B cell (primary cell): ENCODE results near the gene STXBP4. TPM values are rescaled to one million over a fixed set of nuclear protein-coding genes. Genes with fewer than 3 reads are reported as not detected.

Source experiments
- ATAC-seq: fragments of 200-7000 bp; cut with Tn5 transposase; one replicate; pipeline ENCODE4 v1.10.0; 2021; ENCODE audit warnings: low read depth, mild to moderate bottlenecking, moderate number of reproducible peaks, moderate library complexity
- CTCF ChIA-PET: fragments of 350-600 bp; sonication (Branson Sonifier 250); formaldehyde crosslinking; loops from one replicate; lab custom pipeline; 2021; ENCODE audit warnings: antibody characterized with exemption, inconsistent platforms; lab: Charles Lee
- POLR2A ChIA-PET: fragments of 350-600 bp; sonication (Branson Sonifier 250); formaldehyde crosslinking; loops from one replicate; lab custom pipeline; 2021; ENCODE audit warnings: antibody characterized with exemption; lab: Charles Lee
- DNase-seq: peaks from one replicate; pipeline ENCODE4 v3.0.0; 2013
- H2AFZ ChIP-seq: 2 replicates; pipeline ENCODE4 v1.6.1; 2012; ENCODE audit warnings: mild to moderate bottlenecking, low read depth, low read length; ENCODE audit not compliant: insufficient read depth, poor library complexity, severe bottlenecking
- H3K27ac ChIP-seq, 2 donors: 1 replicate in 1 of 2; 2 replicates in 1 of 2; pipeline ENCODE4 v1.5.1; 2012 to 2013; ENCODE audit warnings: low read length in 2 of 2, mild to moderate bottlenecking in 2 of 2, moderate library complexity in 1 of 2
- H3K27me3 ChIP-seq, 4 experiments: fragments of 200-600 bp in 1 of 4; sonication (generic) in 1 of 4; replicated peaks in 1 of 4; 1 replicate in 2 of 4; 2 replicates in 2 of 4; pipeline versions ENCODE4 v1.6.1 to v1.7.0; 2013 to 2016; ENCODE audit warnings: low read length in 3 of 4, mild to moderate bottlenecking in 2 of 4, mixed read lengths in 1 of 4, moderate library complexity in 1 of 4; ENCODE audit not compliant: insufficient read depth in 4 of 4, control insufficient read depth in 3 of 4; ENCODE audit errors: control extremely low read depth in 1 of 4
- H3K36me3 ChIP-seq, 2 experiments: replicated peaks in 1 of 2; 1 replicate in 1 of 2; 2 replicates in 1 of 2; pipeline versions ENCODE4 v1.6.1 to v1.7.1; 2013; ENCODE audit warnings: low read length in 1 of 2; ENCODE audit not compliant: insufficient read depth in 2 of 2, control insufficient read depth in 1 of 2; ENCODE audit errors: control extremely low read depth in 1 of 2, extremely low read depth in 1 of 2
- H3K4me1 ChIP-seq, 2 donors: fragments of 200-600 bp in 1 of 2; sonication (generic) in 1 of 2; 1 replicate in 1 of 2; 2 replicates in 1 of 2; pipeline versions ENCODE4 v1.5.1 to v1.6.1; 2013 to 2017; ENCODE audit warnings: low read length in 2 of 2; ENCODE audit not compliant: control insufficient read depth in 2 of 2, insufficient read depth in 2 of 2
- H3K4me2 ChIP-seq: replicated peaks from 2 replicates; pipeline ENCODE3; 2012; ENCODE audit warnings: mild to moderate bottlenecking, low read depth, low read length; ENCODE audit not compliant: poor library complexity, severe bottlenecking
- H3K4me3 ChIP-seq, 5 experiments: fragments of 200-600 bp in 1 of 5; sonication (generic) in 1 of 5; 1 replicate in 3 of 5; 2 replicates in 2 of 5; pipeline versions ENCODE4 v1.5.1 to v1.7.0; 2011 to 2016; ENCODE audit warnings: low read length in 4 of 5, mild to moderate bottlenecking in 4 of 5, low read depth in 2 of 5, control low read depth in 1 of 5, moderate library complexity in 1 of 5; ENCODE audit not compliant: insufficient read depth in 1 of 5; ENCODE audit errors: control extremely low read depth in 1 of 5, extremely low read depth in 1 of 5
- H3K79me2 ChIP-seq: fragments of 200-600 bp; sonication (generic); one replicate; pipeline ENCODE4 v1.6.0; 2016; ENCODE audit warnings: low read length; ENCODE audit not compliant: control insufficient read depth, insufficient read depth
- H3K9ac ChIP-seq: fragments of 200-600 bp; sonication (generic); 2 replicates; pipeline ENCODE4 v1.6.1; 2017; ENCODE audit warnings: mild to moderate bottlenecking, low read length, moderate library complexity
- H3K9me3 ChIP-seq, 3 donors: one replicate each; pipeline versions ENCODE4 v1.6.1 to v1.7.1; 2013; ENCODE audit warnings: low read length in 2 of 3; ENCODE audit not compliant: control insufficient read depth in 2 of 3, insufficient read depth in 1 of 3; ENCODE audit errors: control extremely low read depth in 1 of 3
- H4K20me1 ChIP-seq: 2 replicates; pipeline ENCODE4 v1.6.0; 2012; ENCODE audit warnings: mild to moderate bottlenecking, low read length; ENCODE audit not compliant: insufficient read depth, control insufficient read depth, poor library complexity, severe bottlenecking
- H3K27ac Mint-ChIP-seq: one replicate; pipeline ENCODE4 v1.8.0; 2021; ENCODE audit warnings: mixed read lengths
- H3K27me3 Mint-ChIP-seq: one replicate; pipeline ENCODE4 v1.8.0; 2021; ENCODE audit warnings: mixed read lengths
- H3K4me1 Mint-ChIP-seq: one replicate; pipeline ENCODE4 v1.8.0; 2021; ENCODE audit warnings: mixed read lengths
- H3K4me3 Mint-ChIP-seq: one replicate; pipeline ENCODE4 v1.8.0; 2021; ENCODE audit warnings: mixed read lengths
- H3K9me3 Mint-ChIP-seq: one replicate; pipeline ENCODE4 v1.8.0; 2022; ENCODE audit warnings: mixed read lengths; ENCODE audit not compliant: insufficient read depth
- EZH2 ChIP-seq: IDR thresholded peaks from 2 replicates; pipeline ENCODE4 v1.6.1; 2012; ENCODE audit warnings: borderline replicate concordance, low read depth, mild to moderate bottlenecking, moderate library complexity, low read length; ENCODE audit not compliant: insufficient read depth, poor library complexity, severe bottlenecking
- WGBS: methylation state at CpG from one replicate; pipeline ENCODE4 v1.1.5; 2013; ENCODE audit warnings: missing lambda C conversion rate; ENCODE audit not compliant: insufficient coverage; 5-methylcytosine and 5-hydroxymethylcytosine counted together
- intact Hi-C: fragments of 100-400 bp; cut with micrococcal nuclease; formaldehyde crosslinking; loops from one replicate; pipeline ENCODE4 v1.10.0; 2022
- polyA plus RNA-seq: library from polyadenylated mRNA; depleted of rRNA; stranded (reverse); fragments of >200 nt; gene quantifications from 2 replicates; pipeline ENCODE4 v1.2.3, GENCODE V29; 2012
- total RNA-seq, 2 donors: library from RNA; stranded (reverse); fragments of 120-200 nt in 1 of 2; gene quantifications; 1 replicate in 1 of 2; 2 replicates in 1 of 2; pipeline versions ENCODE4 v1.2.3 to v1.2.4, GENCODE V29; 2013 to 2022
- TF ChIP-seq, protein P1 (sequence below): fragments of 200-600 bp; IDR thresholded peaks from one replicate; pipeline ENCODE4 v1.8.0; 2022; ENCODE audit warnings: antibody characterized with exemption, mild to moderate bottlenecking

STXBP4 gene
- total and polyA plus RNA-seq, 2 donors (not counting 1 experiment from before 2014, with no cell fraction given): 1.2 to 11.4 TPM

DNA sequence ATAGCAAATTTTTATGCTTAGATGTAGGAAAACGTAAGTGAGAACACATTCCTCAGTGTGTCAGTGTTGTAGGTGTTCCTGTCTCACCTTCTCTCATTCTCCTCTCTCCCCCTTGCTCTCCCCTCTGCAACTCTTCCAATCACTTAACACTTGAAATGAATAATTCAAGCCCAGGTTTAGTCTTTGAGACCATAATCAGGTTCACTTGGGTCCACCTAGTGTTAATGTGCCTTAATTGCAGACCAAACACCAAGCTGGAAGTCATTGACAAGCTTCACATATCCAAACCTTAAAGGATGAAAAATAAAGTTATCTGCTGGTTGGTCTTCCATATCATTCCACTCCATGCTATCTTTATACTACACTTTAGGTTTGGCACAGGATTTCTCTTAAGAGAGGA lies 37.0 kb downstream of the STXBP4 start:
- no CpG with 5 or more reads among the region's 1 CpG for WGBS
- Histone ChIP-seq H3K4me1 (no peaks in the 10 kb centered on the region), H3K9ac (no peak overlapping the region), H3K4me3 (no peak overlapping the region), H3K4me2 (no peak overlapping the region), H2AFZ (no peak overlapping the region), H3K9me3 (no peaks in the 10 kb centered on the region), H3K79me2 (no peaks in the 10 kb centered on the region), H3K36me3 (no peaks in the 10 kb centered on the region), H4K20me1 (no peaks in the 10 kb centered on the region), H3K27ac (no peak overlapping the region), H3K27me3 (no peaks in the 10 kb centered on the region)
- ChIA-PET POLR2A (no interaction called here), CTCF (interaction anchor here (1.2 to 4.7 kb wide), 3 partner anchors 9 to 344 kb away, joined by 3 to 30 read pairs (median 3); no protein-coding TSS in a partner anchor)
- H3K27me3 Mint-ChIP-seq: no peaks in the 10 kb centered on the region
- no peaks in the 10 kb centered on the region for H3K4me1 Mint-ChIP-seq
- H3K27ac Mint-ChIP-seq: no peak overlapping the region
- TF ChIP-seq, protein P1, sequence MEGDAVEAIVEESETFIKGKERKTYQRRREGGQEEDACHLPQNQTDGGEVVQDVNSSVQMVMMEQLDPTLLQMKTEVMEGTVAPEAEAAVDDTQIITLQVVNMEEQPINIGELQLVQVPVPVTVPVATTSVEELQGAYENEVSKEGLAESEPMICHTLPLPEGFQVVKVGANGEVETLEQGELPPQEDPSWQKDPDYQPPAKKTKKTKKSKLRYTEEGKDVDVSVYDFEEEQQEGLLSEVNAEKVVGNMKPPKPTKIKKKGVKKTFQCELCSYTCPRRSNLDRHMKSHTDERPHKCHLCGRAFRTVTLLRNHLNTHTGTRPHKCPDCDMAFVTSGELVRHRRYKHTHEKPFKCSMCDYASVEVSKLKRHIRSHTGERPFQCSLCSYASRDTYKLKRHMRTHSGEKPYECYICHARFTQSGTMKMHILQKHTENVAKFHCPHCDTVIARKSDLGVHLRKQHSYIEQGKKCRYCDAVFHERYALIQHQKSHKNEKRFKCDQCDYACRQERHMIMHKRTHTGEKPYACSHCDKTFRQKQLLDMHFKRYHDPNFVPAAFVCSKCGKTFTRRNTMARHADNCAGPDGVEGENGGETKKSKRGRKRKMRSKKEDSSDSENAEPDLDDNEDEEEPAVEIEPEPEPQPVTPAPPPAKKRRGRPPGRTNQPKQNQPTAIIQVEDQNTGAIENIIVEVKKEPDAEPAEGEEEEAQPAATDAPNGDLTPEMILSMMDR: peak; percentile 30
- no peak for TF ChIP-seq EZH2
- H3K4me3 Mint-ChIP-seq: no peak overlapping the region
- intact Hi-C loops: no loop called here
- no peaks in the 10 kb centered on the region for H3K9me3 Mint-ChIP-seq
- ATAC-seq: no peak
- no peak for DNase-seq

DNA sequence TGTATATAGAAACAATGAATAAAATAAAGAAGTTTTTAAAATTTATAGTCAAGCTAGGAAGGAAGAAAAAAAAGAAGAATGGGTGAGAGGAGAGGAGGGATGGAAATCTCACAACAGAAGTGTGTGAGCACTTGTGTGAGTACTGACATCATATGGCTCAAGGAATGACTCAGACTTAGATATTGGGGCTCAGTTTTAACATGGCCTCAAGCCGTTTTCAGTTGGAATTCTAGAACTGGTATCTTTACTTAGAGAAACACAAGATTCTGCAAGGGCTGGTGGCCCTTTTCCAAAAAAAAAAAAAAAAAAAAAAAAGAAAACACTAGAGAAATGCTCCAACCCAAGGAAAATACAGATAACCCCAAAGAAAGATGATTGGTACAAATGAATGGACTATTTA lies 55.1 kb downstream of the STXBP4 start:
- Mint-ChIP-seq H3K27ac (no peak overlapping the region), H3K4me3 (no peak overlapping the region)
- no peak for ATAC-seq

More for the DNA sequence above, 55.1 kb downstream of the STXBP4 start:
- H3K4me2 ChIP-seq: no peak overlapping the region
- no peak for DNase-seq
- H3K9me3 Mint-ChIP-seq: no peaks in the 10 kb centered on the region
- no peak overlapping the region for H2AFZ ChIP-seq
- H3K4me3 ChIP-seq: no peak overlapping the region
- intact Hi-C loops: no loop called here
- H3K27me3 Mint-ChIP-seq: no peaks in the 10 kb centered on the region
- H3K4me1 Mint-ChIP-seq: no peaks in the 10 kb centered on the region
- TF ChIP-seq EZH2: no peak
- TF ChIP-seq, protein P1: no peak
- 0% methylated on average over 1 of the region's 1 CpG for WGBS
- H3K79me2 ChIP-seq: no peaks in the 10 kb centered on the region
- no peaks in the 10 kb centered on the region for H4K20me1 ChIP-seq
- no peaks in the 10 kb centered on the region for H3K27me3 ChIP-seq
- no peak overlapping the region for H3K27ac ChIP-seq
- ChIA-PET POLR2A (no interaction called here), CTCF (interaction anchor here (0.7 kb wide), 1 partner anchor 325 kb away, joined by 3 read pairs; no protein-coding TSS in a partner anchor)
- H3K36me3 ChIP-seq: no peaks in the 10 kb centered on the region
- no peaks in the 10 kb centered on the region for H3K4me1 ChIP-seq
- no peaks in the 10 kb centered on the region for H3K9me3 ChIP-seq
- H3K9ac ChIP-seq: no peak overlapping the region
